GM12891 (cell line): Measurements from ENCODE around the gene GNE.

ENCODE experiments used
- PAX5 ChIP-seq: IDR thresholded peaks from 2 replicates; pipeline ENCODE4 v1.6.1; 2011; ENCODE audit warnings: low read length, moderate library complexity, mild to moderate bottlenecking; ENCODE audit not compliant: insufficient read depth, severe bottlenecking
- POLR2A ChIP-seq: IDR thresholded peaks from 2 replicates; pipeline ENCODE4 v1.6.1; 2011; ENCODE audit warnings: low read depth, low read length, control low read depth
- POLR2AphosphoS5 ChIP-seq: IDR thresholded peaks from 2 replicates; pipeline ENCODE4 v1.6.1; 2011; ENCODE audit warnings: low read depth, low read length, control low read depth
- POU2F2 ChIP-seq: IDR thresholded peaks from 2 replicates; pipeline ENCODE4 v1.6.1; 2011; ENCODE audit warnings: low read depth, mild to moderate bottlenecking, control low read depth, low read length, moderate library complexity
- TAF1 ChIP-seq: IDR thresholded peaks from 2 replicates; pipeline ENCODE4 v1.6.1; 2011; ENCODE audit warnings: low read depth, low read length, control low read depth

DNA sequence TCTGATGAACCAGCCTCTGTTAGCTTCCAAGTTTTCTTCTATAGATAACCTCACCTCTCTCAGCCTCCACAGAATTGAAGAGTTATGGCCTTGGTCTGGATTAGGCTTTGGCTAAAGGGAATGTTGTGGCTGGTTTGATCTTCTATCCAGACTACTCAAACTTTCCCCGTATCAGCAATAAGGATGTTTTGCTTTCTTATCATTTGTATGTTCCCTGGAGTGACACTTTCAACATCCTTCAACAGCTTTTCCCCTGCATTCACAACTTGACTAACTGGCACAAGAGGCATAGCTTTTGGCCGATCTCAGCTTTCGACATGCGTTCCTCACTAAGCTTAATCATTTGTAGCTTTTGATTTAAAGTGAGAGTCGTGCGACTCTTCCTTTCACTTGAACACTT is 28.1 kb upstream of the GNE start:
- TF ChIP-seq POLR2AphosphoS5 (no peak), POLR2A (no peak), TAF1 (no peak), POU2F2 (no peak), PAX5 (no peak)
